ENCODE data around the gene CARD19.

DNA sequence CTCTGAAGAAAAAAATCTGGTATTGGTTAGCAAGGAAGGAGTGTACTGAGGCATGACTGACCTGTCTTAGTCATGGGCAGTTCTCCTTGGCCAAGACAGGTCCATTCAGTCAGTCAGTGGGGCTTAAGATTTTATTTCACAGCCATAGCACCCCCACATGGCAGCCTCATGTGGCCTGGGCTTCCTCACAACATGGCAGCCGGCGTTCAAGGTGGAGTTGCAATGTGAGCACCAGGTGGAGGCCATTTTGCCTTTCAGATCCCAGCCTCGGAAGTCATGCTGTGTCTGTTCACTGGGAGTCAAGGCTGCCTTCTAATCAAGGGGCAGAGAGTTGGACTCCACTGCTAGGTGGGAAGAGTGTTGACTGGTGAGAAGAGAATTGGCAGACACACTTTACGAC lies 10.3 kb upstream of the CARD19 start:
- no peak for TF ChIP-seq EZH2phosphoT487 (IDR thresholded peaks at IDR 0.05; ENCODE audit: insufficient read depth, low read depth)
- TF ChIP-seq EZH2 (IDR thresholded peaks at IDR 0.05; ENCODE audit: insufficient read depth, poor library complexity, severe bottlenecking), result no peak
